GM19372 (cell line): ENCODE measurements around the gene VPS45.

Experiments used
- ATAC-seq: cut with Tn5 transposase; IDR thresholded peaks from one replicate; pipeline ENCODE4 v1.9.1; 2021; ENCODE audit warnings: mild to moderate bottlenecking, low read depth, moderate library complexity; ENCODE audit not compliant: unreplicated experiment

The VPS45 gene

GRCh38 chr1:150156868-150157603, 89.5 kb downstream of the VPS45 start:
- no peak for ATAC-seq

- no peak for ATAC-seq
Measured at GRCh38 chr1:150159550-150159949, 92.0 kb downstream of the VPS45 start.

- ATAC-seq, result no peak
Measured at GRCh38 chr1:150160964-150161621, 93.5 kb downstream of the VPS45 start.

- no peak for ATAC-seq
Measured at GRCh38 chr1:150161747-150162581, 94.4 kb downstream of the VPS45 start.

GRCh38 chr1:150162582-150162861, 94.9 kb downstream of the VPS45 start:
- no peak for ATAC-seq

DNA sequence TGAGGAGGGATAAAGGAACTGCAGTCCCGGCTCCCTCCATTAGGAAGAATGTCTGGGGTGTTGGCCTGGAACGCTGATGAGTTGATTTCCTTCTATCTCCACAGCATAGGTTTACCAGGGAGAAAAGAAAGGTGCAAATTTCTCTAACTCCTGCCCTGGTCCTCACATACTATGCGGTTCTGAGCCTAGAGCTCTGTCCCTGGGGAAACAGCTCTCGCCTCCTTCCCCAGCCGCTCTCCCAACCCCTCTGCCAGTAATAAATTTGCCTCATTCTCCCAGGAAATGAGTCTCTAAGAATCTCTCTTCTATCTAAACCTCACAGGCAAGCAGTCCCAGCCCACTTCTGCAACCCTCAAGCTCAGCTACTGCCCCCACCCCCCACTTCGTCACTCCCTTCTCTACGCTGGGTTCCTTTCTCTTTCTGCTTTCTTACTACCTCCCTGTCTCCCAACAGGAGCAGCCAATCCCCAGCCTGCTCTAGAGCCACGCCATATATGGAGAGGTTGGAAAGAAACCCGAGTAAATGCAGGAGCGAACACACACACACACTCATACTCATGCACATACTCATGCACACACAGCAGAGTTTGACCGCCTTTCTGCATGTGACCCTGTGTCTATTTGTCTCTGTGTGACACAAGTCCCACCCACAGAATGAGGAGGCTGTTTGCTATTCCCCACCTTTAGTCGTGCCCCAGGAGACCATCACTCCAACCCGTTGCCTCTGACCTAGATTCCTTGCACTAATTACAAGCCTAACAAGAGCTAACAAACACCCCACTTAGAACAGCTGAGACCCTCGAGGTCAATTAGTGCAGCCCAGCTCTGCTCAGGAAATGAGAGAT, 95.5 kb downstream of the VPS45 start:
- ATAC-seq, result peak; percentile 35

DNA sequence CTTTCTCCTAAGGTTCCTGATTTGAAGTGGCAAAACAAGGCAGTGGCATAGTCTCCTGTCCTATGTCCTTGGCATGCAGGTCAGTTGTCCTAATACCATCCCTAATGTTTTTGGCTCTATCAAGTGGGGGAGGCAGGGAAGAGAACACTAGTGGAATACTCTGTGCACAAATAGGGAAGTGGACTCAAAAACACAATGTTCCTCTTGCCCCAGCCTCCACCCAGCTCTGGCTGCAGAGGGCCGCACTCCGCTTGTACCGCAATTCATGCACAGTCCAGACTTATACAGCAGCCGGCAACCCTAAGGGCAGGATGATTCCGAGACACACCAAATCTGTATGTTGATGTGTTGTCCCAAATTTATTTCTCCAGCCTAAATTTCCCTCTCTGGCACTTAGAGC, 96.6 kb downstream of the VPS45 start:
- ATAC-seq, result no peak

DNA sequence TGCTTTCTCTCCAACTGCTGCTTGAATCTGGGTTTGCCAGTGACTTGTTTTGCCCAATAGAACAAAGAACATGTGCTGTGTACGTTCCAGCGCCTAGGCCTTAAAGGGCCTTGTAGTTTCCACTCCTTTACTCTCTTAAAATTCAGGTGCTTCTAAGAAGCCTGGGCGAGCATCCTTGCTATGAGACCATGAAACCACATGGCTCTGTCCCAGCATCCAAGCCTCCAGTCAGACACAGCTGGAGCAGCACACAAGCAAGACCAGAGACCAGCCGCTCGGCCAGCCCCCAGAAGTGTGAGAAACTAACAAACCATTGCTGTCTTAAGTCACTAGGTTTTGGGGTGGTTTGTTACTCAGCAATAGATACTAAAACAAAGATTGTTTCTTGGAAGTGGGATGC, 97.2 kb downstream of the VPS45 start:
- ATAC-seq, result no peak

- ATAC-seq, result no peak
Measured at GRCh38 chr1:150165622-150166612, 98.3 kb downstream of the VPS45 start.

GRCh38 chr1:150168960-150169601, 101.5 kb downstream of the VPS45 start:
- no peak for ATAC-seq

DNA sequence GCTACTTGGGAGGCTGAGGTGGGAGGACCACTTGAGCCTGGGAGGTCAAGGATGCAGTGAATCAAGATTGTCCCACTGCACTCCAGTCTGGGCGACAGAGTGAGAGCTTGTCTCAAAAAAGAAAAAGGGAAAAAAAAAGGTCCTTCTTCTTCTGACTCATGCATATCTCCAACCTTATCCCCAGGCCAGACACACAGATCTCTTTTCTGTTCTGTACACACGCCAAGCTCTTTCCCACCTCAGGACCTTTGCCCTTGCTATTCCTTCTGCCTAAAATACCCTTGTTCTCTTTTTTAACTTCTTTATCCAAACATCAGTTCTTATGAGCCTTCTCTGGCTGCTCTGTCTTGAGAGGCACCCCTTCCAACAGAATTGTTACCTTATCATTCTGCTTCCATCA, 104.2 kb downstream of the VPS45 start:
- ATAC-seq, result no peak

- no peak for ATAC-seq
Measured at GRCh38 chr1:150173141-150173585, 105.6 kb downstream of the VPS45 start.

GRCh38 chr1:150176593-150176992, 109.0 kb downstream of the VPS45 start:
- no peak for ATAC-seq

GRCh38 chr1:150178548-150178947, 111.0 kb downstream of the VPS45 start:
- no peak for ATAC-seq

DNA sequence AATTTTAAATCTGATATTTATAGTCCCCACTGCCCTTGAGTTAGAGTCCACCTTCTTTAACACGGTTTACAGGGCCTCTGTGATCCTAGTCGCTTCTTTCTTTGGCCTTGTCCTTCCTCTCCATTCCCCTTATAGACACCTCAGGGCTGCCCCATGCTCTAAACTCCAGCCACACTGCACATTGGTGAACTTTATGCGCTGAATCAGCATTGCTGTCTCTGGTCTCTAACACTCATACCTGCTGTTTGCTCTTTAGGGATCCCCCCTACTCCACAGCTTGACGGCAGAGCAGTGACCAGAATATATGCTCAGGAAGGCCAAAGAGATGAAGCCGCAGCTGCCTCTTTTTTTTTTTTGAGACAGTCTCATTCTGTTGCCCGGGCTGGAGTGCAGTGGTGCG, 112.3 kb downstream of the VPS45 start:
- no peak for ATAC-seq

DNA sequence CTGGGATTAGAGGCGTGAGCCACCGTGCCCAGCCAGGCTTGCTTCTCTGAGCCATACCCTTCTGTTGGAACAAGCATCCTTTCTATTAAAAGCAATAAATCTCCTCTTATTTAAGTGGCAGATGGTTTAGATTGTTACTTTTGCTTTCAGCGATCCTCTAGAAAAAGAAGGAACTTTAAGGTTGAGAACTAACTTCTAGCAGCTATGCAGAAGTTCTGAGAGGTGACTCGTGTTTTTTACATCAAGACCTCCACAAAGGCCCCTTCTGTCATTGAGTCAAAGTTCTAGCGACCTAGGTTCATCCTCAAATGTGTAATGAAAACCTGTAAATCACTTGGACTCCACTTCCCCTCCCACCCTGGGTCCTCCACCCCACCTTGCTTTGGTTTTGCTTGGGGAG, 112.9 kb downstream of the VPS45 start:
- ATAC-seq, result no peak

- ATAC-seq, result no peak
Measured at GRCh38 chr1:150182247-150182646, 114.7 kb downstream of the VPS45 start.

GRCh38 chr1:150183061-150183460, 115.5 kb downstream of the VPS45 start:
- no peak for ATAC-seq

GRCh38 chr1:150185481-150185880, 117.9 kb downstream of the VPS45 start:
- ATAC-seq, result no peak
